NB4 (cell line): ENCODE measurements around the gene RBM45.

ENCODE experiments used
- DNase-seq: peaks from one replicate; pipeline ENCODE4 v3.0.0; 2010; ENCODE audit warnings: low read depth
- H3K4me3 ChIP-seq: one replicate; pipeline ENCODE4 v1.5.1; 2011; ENCODE audit warnings: mild to moderate bottlenecking, low read depth, low read length, moderate library complexity
- MYC ChIP-seq: IDR thresholded peaks from 2 replicates; pipeline ENCODE4 v1.6.1; 2011; ENCODE audit warnings: low read depth, low read length
- POLR2A ChIP-seq: IDR thresholded peaks from 2 replicates; pipeline ENCODE4 v1.6.1; 2011; ENCODE audit warnings: mild to moderate bottlenecking; ENCODE audit not compliant: insufficient read length; ENCODE audit errors: extremely low read depth
- TF ChIP-seq, protein P1 (sequence below): IDR thresholded peaks from 2 replicates; pipeline ENCODE4 v1.6.1; 2011; ENCODE audit warnings: low read depth, low read length
- TF ChIP-seq, protein P2 (sequence below): IDR thresholded peaks from one replicate; pipeline ENCODE4 v1.5.1; 2012; ENCODE audit warnings: low read depth, low read length

The RBM45 gene

DNA sequence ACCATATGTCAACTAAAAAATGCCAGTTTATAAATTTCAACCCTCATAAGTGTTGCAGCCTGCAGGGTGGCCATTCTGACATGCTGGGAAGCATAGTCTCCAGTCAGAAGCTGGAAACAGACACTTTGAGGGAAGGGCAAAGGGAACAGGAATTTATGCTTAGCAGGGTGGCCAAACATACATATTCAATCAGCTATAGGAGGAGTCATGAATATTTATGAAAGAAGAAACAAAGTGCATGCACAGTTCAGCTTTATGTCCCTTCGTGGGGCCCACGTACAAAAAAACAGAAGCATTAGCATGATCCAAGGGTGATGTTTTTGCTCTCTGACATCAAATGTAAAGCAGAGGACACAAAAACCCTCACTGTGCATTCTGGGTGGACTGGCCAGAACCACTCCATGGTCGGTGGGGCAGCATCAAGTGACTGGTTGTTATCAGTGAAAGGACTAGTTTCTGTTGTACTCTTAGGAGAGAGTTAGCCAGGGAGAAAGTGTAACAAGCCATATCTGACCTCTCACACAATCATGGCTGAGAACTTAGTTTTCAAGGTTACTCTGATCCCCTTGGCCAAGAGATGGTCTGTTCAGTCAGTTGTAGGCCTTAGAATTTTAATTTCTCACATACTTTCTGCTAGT, 29.7 kb upstream of the RBM45 start:
- TF ChIP-seq, protein P1, sequence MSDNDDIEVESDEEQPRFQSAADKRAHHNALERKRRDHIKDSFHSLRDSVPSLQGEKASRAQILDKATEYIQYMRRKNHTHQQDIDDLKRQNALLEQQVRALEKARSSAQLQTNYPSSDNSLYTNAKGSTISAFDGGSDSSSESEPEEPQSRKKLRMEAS = no peak
- TF ChIP-seq MYC (no peak), POLR2A (no peak)
- TF ChIP-seq, protein P2, sequence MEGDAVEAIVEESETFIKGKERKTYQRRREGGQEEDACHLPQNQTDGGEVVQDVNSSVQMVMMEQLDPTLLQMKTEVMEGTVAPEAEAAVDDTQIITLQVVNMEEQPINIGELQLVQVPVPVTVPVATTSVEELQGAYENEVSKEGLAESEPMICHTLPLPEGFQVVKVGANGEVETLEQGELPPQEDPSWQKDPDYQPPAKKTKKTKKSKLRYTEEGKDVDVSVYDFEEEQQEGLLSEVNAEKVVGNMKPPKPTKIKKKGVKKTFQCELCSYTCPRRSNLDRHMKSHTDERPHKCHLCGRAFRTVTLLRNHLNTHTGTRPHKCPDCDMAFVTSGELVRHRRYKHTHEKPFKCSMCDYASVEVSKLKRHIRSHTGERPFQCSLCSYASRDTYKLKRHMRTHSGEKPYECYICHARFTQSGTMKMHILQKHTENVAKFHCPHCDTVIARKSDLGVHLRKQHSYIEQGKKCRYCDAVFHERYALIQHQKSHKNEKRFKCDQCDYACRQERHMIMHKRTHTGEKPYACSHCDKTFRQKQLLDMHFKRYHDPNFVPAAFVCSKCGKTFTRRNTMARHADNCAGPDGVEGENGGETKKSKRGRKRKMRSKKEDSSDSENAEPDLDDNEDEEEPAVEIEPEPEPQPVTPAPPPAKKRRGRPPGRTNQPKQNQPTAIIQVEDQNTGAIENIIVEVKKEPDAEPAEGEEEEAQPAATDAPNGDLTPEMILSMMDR = no peak
- no peak overlapping the region for H3K4me3 ChIP-seq
- DNase-seq = no peak

DNA sequence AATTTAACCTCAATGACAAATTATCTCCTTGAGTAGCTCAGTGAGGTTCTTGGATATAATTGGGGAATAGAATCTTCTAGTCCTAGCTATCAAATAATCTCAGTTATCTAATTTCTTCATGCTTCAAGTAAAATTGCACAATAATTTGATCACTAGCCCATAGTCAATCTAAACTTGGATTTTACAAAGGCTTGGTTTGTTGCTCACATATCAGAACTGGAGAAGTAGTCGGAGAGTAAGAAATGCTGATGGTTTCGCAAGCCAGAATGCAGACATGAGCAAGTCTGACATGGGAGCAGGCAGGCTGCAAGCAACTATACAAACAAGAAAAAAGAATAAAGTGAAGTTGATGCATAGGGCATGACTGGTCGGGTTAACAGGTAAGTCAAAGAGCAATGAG, 28.0 kb upstream of the RBM45 start:
- DNase-seq = no peak
- TF ChIP-seq POLR2A = no peak
- TF ChIP-seq, protein P2 = no peak
- no peak for TF ChIP-seq MYC
- TF ChIP-seq, protein P1 = no peak
- H3K4me3 ChIP-seq = no peak overlapping the region

DNA sequence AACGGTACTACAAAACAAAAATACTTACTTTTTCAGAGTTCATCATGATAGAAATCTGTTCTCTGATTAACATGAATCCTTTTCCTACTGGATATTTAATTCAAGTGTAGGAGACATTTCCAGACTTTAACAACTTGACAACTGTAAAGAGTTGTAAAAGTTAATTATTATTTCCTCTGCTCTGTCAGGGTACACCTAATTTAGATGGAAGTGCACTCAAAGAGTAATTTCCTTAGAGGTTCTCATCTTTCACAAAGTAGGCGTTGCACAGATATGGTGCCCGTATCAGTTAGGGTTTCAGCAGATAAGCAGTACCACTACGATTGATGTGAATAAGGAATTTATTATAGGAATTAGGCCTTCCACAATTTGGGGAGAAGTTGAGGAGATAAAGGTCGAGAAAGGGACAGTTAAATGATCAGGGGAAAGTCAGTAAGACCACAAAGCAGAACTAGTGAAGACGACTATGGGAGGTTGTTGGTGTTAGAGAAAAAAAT, 23.4 kb upstream of the RBM45 start:
- TF ChIP-seq, protein P1 = no peak
- no peak for TF ChIP-seq POLR2A
- no peak for TF ChIP-seq MYC
- TF ChIP-seq, protein P2 = no peak
- H3K4me3 ChIP-seq = no peak overlapping the region
- no peak for DNase-seq

DNA sequence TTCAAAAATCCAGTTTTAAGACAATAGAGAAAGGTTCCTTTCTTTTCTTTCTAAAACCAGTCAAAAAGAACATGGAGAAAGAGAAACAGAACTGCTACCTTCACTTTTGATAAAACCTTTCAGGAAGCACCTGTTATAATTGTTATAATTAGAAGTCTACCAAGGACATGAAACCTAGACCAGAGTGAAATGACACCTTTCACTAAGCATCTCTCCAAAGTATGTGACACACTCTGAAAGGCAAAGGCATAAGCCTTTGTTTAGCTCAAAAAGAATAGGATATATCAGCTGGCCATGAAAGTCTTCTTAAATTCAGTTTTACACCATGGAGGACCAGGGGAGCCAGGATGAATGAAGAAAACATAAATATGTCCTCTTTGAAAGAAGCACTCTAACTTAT, 18.8 kb upstream of the RBM45 start:
- no peak overlapping the region for H3K4me3 ChIP-seq
- TF ChIP-seq, protein P2 = no peak
- TF ChIP-seq POLR2A (no peak), MYC (no peak)
- TF ChIP-seq, protein P1 = no peak
- DNase-seq = no peak

DNA sequence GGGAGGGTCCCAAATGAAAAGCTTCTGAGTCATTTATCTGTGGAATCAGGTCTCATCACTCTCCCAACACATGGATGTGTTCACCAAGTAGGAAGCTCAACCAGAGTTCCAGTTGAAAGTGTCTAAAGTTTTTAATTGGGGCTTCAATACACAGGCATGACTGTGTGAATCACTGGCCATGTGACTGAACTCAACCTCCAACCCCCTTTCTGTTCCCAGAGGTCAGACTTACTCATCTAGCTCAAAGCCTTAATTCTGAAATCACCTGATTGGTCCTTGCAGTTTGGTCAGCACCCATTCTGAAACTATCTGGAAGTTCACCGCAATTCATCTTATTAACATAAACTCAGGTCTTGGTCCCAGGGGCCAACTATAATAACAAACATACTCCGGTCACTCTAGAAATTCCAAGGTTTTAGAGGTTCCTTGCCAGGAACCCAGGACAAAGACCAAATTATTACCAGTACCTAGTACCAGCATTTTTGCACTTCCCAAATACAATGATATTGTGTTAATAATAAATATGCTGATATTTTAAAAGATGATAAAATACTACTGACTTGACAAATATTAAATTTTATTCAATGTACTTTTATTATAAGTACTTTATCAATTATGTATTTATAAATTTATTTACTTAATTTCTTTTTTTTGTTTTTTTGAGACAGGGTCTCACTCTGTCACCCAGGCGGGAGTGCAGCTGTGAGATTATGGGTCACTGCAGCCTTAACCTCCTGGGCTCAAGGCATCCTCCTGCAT, 10.7 kb upstream of the RBM45 start:
- no peak overlapping the region for H3K4me3 ChIP-seq
- TF ChIP-seq MYC = no peak
- TF ChIP-seq, protein P1 = 0 out of 2 replicates have a peak, but pooled peaks have one; percentile 20
- DNase-seq = no peak

DNA sequence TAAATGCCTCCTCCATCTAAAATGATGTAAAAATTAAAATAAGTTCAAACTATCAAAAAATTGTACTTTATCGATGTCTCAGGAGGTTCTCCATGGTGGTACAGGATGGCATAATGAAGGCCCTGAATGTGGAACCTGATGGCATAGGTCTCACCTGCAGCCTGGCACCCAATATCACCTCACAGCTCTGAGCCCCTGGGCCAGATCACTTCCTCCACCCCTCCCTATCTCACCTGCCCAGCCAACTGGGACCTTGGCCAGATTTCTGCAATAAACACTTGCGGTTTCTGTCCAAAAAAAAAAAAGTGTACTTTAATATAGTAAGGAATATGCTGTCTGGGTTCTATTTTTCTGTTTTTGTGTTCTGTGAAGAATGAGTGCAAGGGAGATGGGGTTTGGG, 6.7 kb upstream of the RBM45 start:
- TF ChIP-seq, protein P1 = no peak
- TF ChIP-seq MYC (no peak), POLR2A (no peak)
- TF ChIP-seq, protein P2 = no peak
- H3K4me3 ChIP-seq = no peak overlapping the region
- no peak for DNase-seq
